Panc1 (cell line): ENCODE results near the gene SLC35A2. TPM values are rescaled to one million over a fixed set of nuclear protein-coding genes. Genes with fewer than 3 reads are reported as not detected.

ENCODE experiments used
- ATAC-seq: fragments of 200-7000 bp; cut with Tn5 transposase; 2 replicates; pipeline ENCODE4 v1.9.1; 2020; ENCODE audit warnings: mild to moderate bottlenecking, moderate library complexity
- BruUV-seq: library from RNA; stranded (reverse); fragments of 400-500 nt; replicated peaks from 2 replicates; lab custom pipeline; 2021; lab: Mats Ljungman, UMichigan
- CTCF ChIA-PET: fragments of 300-600 bp; sonication (Branson Sonifier 250); formaldehyde crosslinking; loops from one replicate; lab custom pipeline; 2022; ENCODE audit warnings: antibody characterized with exemption; lab: Charles Lee
- POLR2A ChIA-PET: fragments of 300-600 bp; sonication (Branson Sonifier 250); formaldehyde crosslinking; loops from one replicate; lab custom pipeline; 2022; ENCODE audit warnings: antibody characterized with exemption; lab: Charles Lee
- DNase-seq: peaks from one replicate; pipeline ENCODE4 v3.0.0-alpha.2; 2010; ENCODE audit warnings: low read depth, low spot score
- H3K27ac ChIP-seq: 2 replicates; pipeline ENCODE4 v1.5.1; 2011; ENCODE audit warnings: mild to moderate bottlenecking, low read length, inconsistent platforms
- H3K27me3 ChIP-seq: fragments of 200-500 bp; sonication (Bioruptor generic); 2 replicates; pipeline ENCODE4 v1.6.0; 2014; ENCODE audit warnings: low read length, inconsistent platforms; ENCODE audit not compliant: control insufficient read depth, insufficient read depth
- H3K36me3 ChIP-seq: fragments of 200-500 bp; sonication (Bioruptor generic); 2 replicates; pipeline ENCODE4 v1.5.1; 2014; ENCODE audit warnings: inconsistent platforms, mild to moderate bottlenecking, low read length, moderate library complexity; ENCODE audit not compliant: control insufficient read depth, insufficient read depth
- H3K4me1 ChIP-seq: 2 replicates; pipeline ENCODE4 v1.5.1; 2011; ENCODE audit warnings: inconsistent platforms, mild to moderate bottlenecking, low read length, moderate library complexity; ENCODE audit not compliant: control insufficient read depth, insufficient read depth
- H3K4me3 ChIP-seq, 2 experiments: 2 replicates each; pipeline ENCODE4 v1.5.1; 2011 to 2012; ENCODE audit warnings: low read depth in 2 of 2, low read length in 2 of 2, mild to moderate bottlenecking in 2 of 2, inconsistent platforms in 1 of 2, moderate library complexity in 1 of 2
- H3K9me3 ChIP-seq: fragments of 200-500 bp; sonication (Bioruptor generic); 2 replicates; pipeline ENCODE4 v1.5.1; 2014; ENCODE audit warnings: low read depth, mild to moderate bottlenecking, inconsistent platforms, low read length, moderate library complexity; ENCODE audit not compliant: control insufficient read depth, insufficient read depth
- CTCF ChIP-seq: fragments of 450-650 bp; IDR thresholded peaks from 2 replicates; pipeline ENCODE4 v1.5.1; 2017; ENCODE audit warnings: mild to moderate bottlenecking
- POLR2AphosphoS5 ChIP-seq: IDR thresholded peaks from 2 replicates; pipeline ENCODE4 v1.6.1; 2012; ENCODE audit warnings: mild to moderate bottlenecking, low read depth, low read length, moderate library complexity
- REST ChIP-seq, 2 experiments: IDR thresholded peaks; 2 replicates each; pipeline ENCODE4 v1.6.1; 2011 to 2012; ENCODE audit warnings: low read depth in 2 of 2, control low read depth in 1 of 2, low read length in 1 of 2, mild to moderate bottlenecking in 1 of 2, moderate library complexity in 1 of 2; ENCODE audit not compliant: insufficient read depth in 1 of 2
- SIN3A ChIP-seq: IDR thresholded peaks from 2 replicates; pipeline ENCODE4 v1.6.1; 2012; ENCODE audit warnings: low read depth, mild to moderate bottlenecking, low read length, moderate library complexity, borderline replicate concordance; ENCODE audit not compliant: insufficient read depth
- TCF7L2 ChIP-seq: IDR thresholded peaks from 2 replicates; pipeline ENCODE4 v1.6.1; 2011; ENCODE audit warnings: mild to moderate bottlenecking, low read depth, low read length, inconsistent platforms
- in situ Hi-C: cut with HindIII; loops from 2 replicates; pipeline ENCODE4 v1.10.0; 2016; ENCODE audit warnings: low sequenced_read_pairs, low pct_unique_long_range_greater_than_20kb
- intact Hi-C: fragments of 100-400 bp; cut with micrococcal nuclease; formaldehyde crosslinking; loops from one replicate; pipeline ENCODE4 v1.10.0; 2022; ENCODE audit not compliant: unreplicated experiment
- total RNA-seq: library from RNA; stranded (reverse); gene quantifications from one replicate; pipeline ENCODE4 v1.2.1, GENCODE V29; 2021; ENCODE audit not compliant: unreplicated experiment

SLC35A2 gene
- total RNA-seq, 1 experiment from 2014 or later: 72.4 TPM

- TF ChIP-seq REST (IDR thresholded peaks at IDR 0.05; ENCODE audit: insufficient read depth in 1 of 2, low read depth in 2 of 2, low read length in 1 of 2): no peak
- no peak for TF ChIP-seq SIN3A
- TF ChIP-seq TCF7L2: no peak
- TF ChIP-seq POLR2AphosphoS5: no peak; the same call in none of the 2 replicates
- no peak for TF ChIP-seq CTCF
- Histone ChIP-seq H3K4me3 (peak overlapping the region; percentile 72 to 79), H3K27ac (peak overlapping the region; percentile 87), H3K27me3 (no peaks in the 10 kb centered on the region), H3K36me3 (no peaks in the 10 kb centered on the region), H3K4me1 (peaks cover 13% of the 10 kb centered on the region), H3K9me3 (no peaks in the 10 kb centered on the region)
- ChIA-PET CTCF (no interaction called here), POLR2A (interaction anchor here (0.5 to 1.6 kb wide), 7 partner anchors 14 to 298 kb away, joined by 3 to 18 read pairs (median 3); partner anchors contain the start of gene TFE3)
- in situ Hi-C loops (no loop called here), intact Hi-C loops (no loop called here)
- BruUV-seq: TSS peak; percentile 84
- no peak for DNase-seq
- no peak for ATAC-seq
These were observed 47.2 kb upstream of the SLC35A2 start for GRCh38 chrX:48958635-48959094.

- POLR2A ChIA-PET: interaction anchor here (0.5 to 1.6 kb wide), 9 partner anchors 13 to 298 kb away, joined by 3 to 18 read pairs (median 6); partner anchors contain the start of genes GRIPAP1 and TFE3
- in situ Hi-C loops: no loop called here
- CTCF ChIA-PET: no interaction called here
These were observed 46.6 kb upstream of the SLC35A2 start for GRCh38 chrX:48957827-48958634.

More at GRCh38 chrX:48957827-48958634, 46.6 kb upstream of the SLC35A2 start:
- ATAC-seq (peak; percentile 96), DNase-seq (peak; percentile 89)
- no TSS peak for BruUV-seq
- TF ChIP-seq TCF7L2 (peak; percentile 91), POLR2AphosphoS5 (peak; percentile 50), REST (IDR thresholded peaks at IDR 0.05; ENCODE audit: insufficient read depth in 1 of 2, low read depth in 2 of 2, low read length in 1 of 2) (no peak; a peak in 1 of 4 replicates), CTCF (no peak)
- H3K4me1 ChIP-seq: peaks cover 13% of the 10 kb centered on the region
- no peaks in the 10 kb centered on the region for H3K9me3 ChIP-seq
- no peaks in the 10 kb centered on the region for H3K27me3 ChIP-seq
- H3K36me3 ChIP-seq: no peaks in the 10 kb centered on the region
- H3K4me3 ChIP-seq: peak overlapping the region; percentile 72 to 79
- H3K27ac ChIP-seq: peak overlapping the region; percentile 87
- intact Hi-C loops: no loop called here
